Measurements from ENCODE around the gene DNAH3. TPM values are rescaled to one million over a fixed set of nuclear protein-coding genes. Genes with fewer than 3 reads are reported as not detected.

Gene DNAH3
- total RNA-seq, 1 experiment from 2014 or later, result 0.24 TPM

GRCh38 chr16:21125191-21125590 lies 25.5 kb downstream of the DNAH3 start:
- no peaks in the 10 kb centered on the region for H3K9me3 Mint-ChIP-seq
- Histone ChIP-seq H3K23ac (ENCODE audit: insufficient read length, low read depth, low read length) (no peak overlapping the region), H2BK5ac (ENCODE audit: insufficient read length, low read length) (no peak overlapping the region), H3K9me3 (ENCODE audit: control insufficient read depth, low read depth, low read length) (no peaks in the 10 kb centered on the region), H3K4me1 (ENCODE audit: insufficient read depth, low read length) (no peaks in the 10 kb centered on the region; the same call in 1 of the 2 replicates), H4K8ac (replicated peaks; ENCODE audit: insufficient read length, low read depth, low read length) (no peak overlapping the region), H3K27ac (ENCODE audit: insufficient read length, low read depth, low read length) (no peak overlapping the region), H2BK12ac (ENCODE audit: insufficient read length, low read depth, low read length) (no peak overlapping the region), H3K79me1 (ENCODE audit: insufficient read depth, low read depth, low read length, poor library complexity, severe bottlenecking) (no peaks in the 10 kb centered on the region), H2BK15ac (ENCODE audit: low read depth, low read length) (no peak overlapping the region), H2AK5ac (ENCODE audit: insufficient read length, low read length) (no peak overlapping the region), H2BK120ac (ENCODE audit: low read depth, low read length, poor library complexity, severe bottlenecking) (no peak overlapping the region), H3K4ac (ENCODE audit: low read depth, low read length) (no peak overlapping the region), H3K18ac (ENCODE audit: insufficient read length, low read depth, low read length) (no peak overlapping the region), H3K79me2 (ENCODE audit: insufficient read depth, low read length) (no peaks in the 10 kb centered on the region), H3T11ph (ENCODE audit: low read length) (no peak overlapping the region), H4K91ac (ENCODE audit: insufficient read length, low read depth, low read length) (no peak overlapping the region), H4K5ac (ENCODE audit: insufficient read length, low read depth, low read length) (no peak overlapping the region), H3K56ac (ENCODE audit: insufficient read length, low read depth, low read length) (no peak overlapping the region), H3K27me3 (ENCODE audit: insufficient read depth, low read length) (no peaks in the 10 kb centered on the region), H3K23me2 (ENCODE audit: insufficient read length, low read depth, low read length, poor library complexity, severe bottlenecking) (no peaks in the 10 kb centered on the region), H3K9ac (ENCODE audit: extremely low read depth, insufficient read length, low read length) (no peak overlapping the region), H2AFZ (ENCODE audit: low read length) (no peak overlapping the region), H4K20me1 (ENCODE audit: control insufficient read depth, insufficient read depth, insufficient read length) (no peaks in the 10 kb centered on the region), H2BK20ac (ENCODE audit: low read depth, low read length, poor library complexity, severe bottlenecking) (no peak overlapping the region), H3K4me2 (ENCODE audit: insufficient read depth, insufficient read length, low read length) (no peak overlapping the region), H3K14ac (ENCODE audit: insufficient read depth, low read length) (no peak overlapping the region)
- H3K27ac Mint-ChIP-seq, result no peak overlapping the region
- no peak overlapping the region for H3K4me3 Mint-ChIP-seq
- no peak for DNase-seq
- no peaks in the 10 kb centered on the region for H3K36me3 Mint-ChIP-seq (ENCODE audit: insufficient read depth in 1 of 3, low read depth in 3 of 3)
- no peak for TF ChIP-seq CTCF (conservative IDR thresholded peaks at IDR 0.05)
- peaks cover 14 to 26% of the 10 kb centered on the region in 2 experiments for H3K4me1 Mint-ChIP-seq
- WGBS (ENCODE audit: extremely low coverage, insufficient read length, low lambda C conversion rate), result no CpG with 5 or more reads among the region's 7 CpGs
- H3K27me3 Mint-ChIP-seq (ENCODE audit: low read depth), result no peaks in the 10 kb centered on the region

All from H9 (cell line).